Trophoblast cell (in vitro differentiated cells and primary cell): ENCODE measurements around the gene ST3GAL4.

ENCODE experiments used
- DNase-seq, 2 donors: peaks; one replicate each; pipeline ENCODE4 v3.0.0-alpha.2; 2016
- H2AFZ ChIP-seq: 2 replicates; pipeline ENCODE4 v1.6.1; 2013; ENCODE audit warnings: low read length, moderate library complexity, mild to moderate bottlenecking; ENCODE audit not compliant: insufficient read depth, poor library complexity
- H2AK5ac ChIP-seq: 2 replicates; pipeline ENCODE4 v1.6.1; 2013; ENCODE audit warnings: mild to moderate bottlenecking, low read length
- H2BK120ac ChIP-seq: 2 replicates; pipeline ENCODE4 v1.6.1; 2013; ENCODE audit warnings: low read length, mild to moderate bottlenecking, moderate library complexity; ENCODE audit not compliant: insufficient read depth, poor library complexity
- H2BK12ac ChIP-seq: 2 replicates; pipeline ENCODE4 v1.6.1; 2013; ENCODE audit warnings: mild to moderate bottlenecking, low read length, moderate library complexity
- H2BK5ac ChIP-seq: 2 replicates; pipeline ENCODE4 v1.6.1; 2013; ENCODE audit warnings: low read length, low read depth, moderate library complexity, mild to moderate bottlenecking; ENCODE audit not compliant: poor library complexity
- H3K14ac ChIP-seq: 2 replicates; pipeline ENCODE4 v1.6.1; 2013; ENCODE audit warnings: mild to moderate bottlenecking, low read length
- H3K18ac ChIP-seq: 2 replicates; pipeline ENCODE4 v1.6.1; 2013; ENCODE audit warnings: mild to moderate bottlenecking, low read length
- H3K23ac ChIP-seq: 2 replicates; pipeline ENCODE4 v1.6.1; 2013; ENCODE audit warnings: low read length
- H3K27ac ChIP-seq: 2 replicates; pipeline ENCODE4 v1.5.1; 2013; ENCODE audit warnings: low read depth, mild to moderate bottlenecking, inconsistent platforms, low read length, moderate library complexity
- H3K27me3 ChIP-seq: 2 replicates; pipeline ENCODE4 v1.6.1; 2013; ENCODE audit warnings: inconsistent platforms, mild to moderate bottlenecking, low read length, moderate library complexity; ENCODE audit not compliant: insufficient read depth
- H3K36me3 ChIP-seq, 2 experiments: 1 replicate in 1 of 2; 2 replicates in 1 of 2; pipeline ENCODE4 v1.6.1; 2013; ENCODE audit warnings: low read length in 2 of 2, mild to moderate bottlenecking in 2 of 2, moderate library complexity in 1 of 2; ENCODE audit not compliant: insufficient read depth in 2 of 2, control insufficient read depth in 1 of 2
- H3K4ac ChIP-seq: 2 replicates; pipeline ENCODE4 v1.6.1; 2013; ENCODE audit warnings: low read depth, mild to moderate bottlenecking, low read length, moderate library complexity
- H3K4me1 ChIP-seq, 2 experiments: 1 replicate in 1 of 2; 2 replicates in 1 of 2; pipeline ENCODE4 v1.6.1; 2013; ENCODE audit warnings: low read length in 2 of 2, mild to moderate bottlenecking in 2 of 2, moderate library complexity in 1 of 2; ENCODE audit not compliant: insufficient read depth in 2 of 2, control insufficient read depth in 1 of 2
- H3K4me2 ChIP-seq: 2 replicates; pipeline ENCODE4 v1.6.1; 2013; ENCODE audit warnings: inconsistent platforms, mild to moderate bottlenecking, low read length, moderate library complexity
- H3K4me3 ChIP-seq: 2 replicates; pipeline ENCODE4 v1.5.1; 2013; ENCODE audit warnings: mild to moderate bottlenecking, low read depth, low read length, inconsistent platforms
- H3K79me1 ChIP-seq: one replicate; pipeline ENCODE4 v1.6.1; 2013; ENCODE audit warnings: low read length
- H3K79me2 ChIP-seq: 2 replicates; pipeline ENCODE4 v1.6.1; 2013; ENCODE audit warnings: low read length, mild to moderate bottlenecking; ENCODE audit not compliant: control insufficient read depth, insufficient read depth, poor library complexity
- H3K9ac ChIP-seq: 2 replicates; pipeline ENCODE4 v1.6.1; 2013; ENCODE audit warnings: mild to moderate bottlenecking, low read length
- H3K9me3 ChIP-seq: 2 replicates; pipeline ENCODE4 v1.6.1; 2013; ENCODE audit warnings: low read depth, mild to moderate bottlenecking, control low read depth, inconsistent platforms, low read length; ENCODE audit not compliant: insufficient read depth
- H4K12ac ChIP-seq: 2 replicates; pipeline ENCODE4 v1.6.1; 2013; ENCODE audit warnings: low read depth, mild to moderate bottlenecking, low read length, moderate library complexity
- H4K8ac ChIP-seq: 2 replicates; pipeline ENCODE4 v1.6.1; 2013; ENCODE audit warnings: low read depth, mild to moderate bottlenecking, low read length, moderate library complexity
- H4K91ac ChIP-seq: one replicate; pipeline ENCODE4 v1.6.1; 2013; ENCODE audit warnings: low read depth, mild to moderate bottlenecking, low read length, moderate library complexity
- WGBS: extraction: QIAGEN DNeasy Blood & Tissue Kit; methylation state at CpG from one replicate; pipeline ENCODE4 v1.1.7; 2013; ENCODE audit warnings: missing lambda C conversion rate; ENCODE audit not compliant: insufficient read length, insufficient coverage; ENCODE audit errors: extremely low coverage; 5-methylcytosine and 5-hydroxymethylcytosine counted together

Gene ST3GAL4

GRCh38 chr11:126450198-126450597 lies 94.7 kb downstream of the ST3GAL4 start:
- Histone ChIP-seq H2AFZ (no peak overlapping the region), H3K4me1 (no peaks in the 10 kb centered on the region), H3K18ac (no peak overlapping the region), H3K9ac (peak overlapping the region; percentile 10), H3K4me3 (peak overlapping the region; percentile 63), H3K4ac (no peak overlapping the region), H2AK5ac (no peak overlapping the region), H2BK120ac (no peak overlapping the region), H4K8ac (no peak overlapping the region), H3K79me2 (no peaks in the 10 kb centered on the region), H2BK5ac (no peak overlapping the region), H3K36me3 (no peaks in the 10 kb centered on the region), H3K14ac (no peak overlapping the region), H4K12ac (no peak overlapping the region), H3K9me3 (peaks cover 20% of the 10 kb centered on the region), H3K79me1 (no peaks in the 10 kb centered on the region), H3K27me3 (no peaks in the 10 kb centered on the region), H3K23ac (peak overlapping the region; percentile 18), H2BK12ac (no peak overlapping the region), H4K91ac (no peak overlapping the region), H3K27ac (no peak overlapping the region), H3K4me2 (no peak overlapping the region)
- no peak for DNase-seq
- WGBS = no CpG with 5 or more reads among the region's 7 CpGs

GRCh38 chr11:126450806-126451205 lies 95.3 kb downstream of the ST3GAL4 start:
- no CpG with 5 or more reads among the region's 11 CpGs for WGBS
- H2BK120ac ChIP-seq = no peak overlapping the region
- H2BK5ac ChIP-seq = no peak overlapping the region
- H3K79me1 ChIP-seq = no peaks in the 10 kb centered on the region
- H4K12ac ChIP-seq = no peak overlapping the region
- H3K18ac ChIP-seq = no peak overlapping the region
- no peak overlapping the region for H3K9ac ChIP-seq
- no peak overlapping the region for H2AK5ac ChIP-seq
- no peak overlapping the region for H2AFZ ChIP-seq
- DNase-seq = no peak
- H3K36me3 ChIP-seq = no peaks in the 10 kb centered on the region
- H3K14ac ChIP-seq = no peak overlapping the region
- H3K4me2 ChIP-seq = no peak overlapping the region
- no peak overlapping the region for H4K8ac ChIP-seq
- no peak overlapping the region for H3K27ac ChIP-seq
- no peak overlapping the region for H4K91ac ChIP-seq
- H2BK12ac ChIP-seq = no peak overlapping the region
- H3K79me2 ChIP-seq = no peaks in the 10 kb centered on the region
- H3K4me1 ChIP-seq = no peaks in the 10 kb centered on the region
- H3K23ac ChIP-seq = no peak overlapping the region
- H3K27me3 ChIP-seq = no peaks in the 10 kb centered on the region
- peak overlapping the region; percentile 63 for H3K4me3 ChIP-seq
- no peak overlapping the region for H3K4ac ChIP-seq
- peaks cover 20% of the 10 kb centered on the region for H3K9me3 ChIP-seq

GRCh38 chr11:126451211-126451802 lies 95.8 kb downstream of the ST3GAL4 start:
- Histone ChIP-seq H3K4ac (no peak overlapping the region), H4K12ac (no peak overlapping the region), H2BK5ac (no peak overlapping the region), H3K14ac (no peak overlapping the region), H3K4me1 (no peaks in the 10 kb centered on the region), H2BK120ac (no peak overlapping the region), H3K36me3 (no peaks in the 10 kb centered on the region), H3K4me3 (peak overlapping the region; percentile 63), H3K27ac (no peak overlapping the region), H3K27me3 (no peaks in the 10 kb centered on the region), H4K8ac (no peak overlapping the region), H3K9ac (no peak overlapping the region), H2AFZ (no peak overlapping the region), H3K23ac (no peak overlapping the region), H2BK12ac (no peak overlapping the region), H2AK5ac (no peak overlapping the region), H3K9me3 (peaks cover 20% of the 10 kb centered on the region), H3K18ac (no peak overlapping the region), H3K79me2 (no peaks in the 10 kb centered on the region), H4K91ac (no peak overlapping the region), H3K4me2 (no peak overlapping the region), H3K79me1 (no peaks in the 10 kb centered on the region)
- no CpG with 5 or more reads among the region's 15 CpGs for WGBS
- no peak for DNase-seq

GRCh38 chr11:126452241-126453101 lies 97.0 kb downstream of the ST3GAL4 start:
- Histone ChIP-seq H3K14ac (no peak overlapping the region), H4K8ac (no peak overlapping the region), H3K27ac (no peak overlapping the region), H2BK5ac (no peak overlapping the region), H3K79me1 (no peaks in the 10 kb centered on the region), H3K18ac (no peak overlapping the region), H3K4me3 (no peak overlapping the region), H3K4me1 (no peaks in the 10 kb centered on the region), H3K36me3 (no peaks in the 10 kb centered on the region), H3K79me2 (no peaks in the 10 kb centered on the region), H4K12ac (no peak overlapping the region), H3K4me2 (no peak overlapping the region), H3K4ac (no peak overlapping the region), H2BK120ac (no peak overlapping the region), H3K27me3 (no peaks in the 10 kb centered on the region), H4K91ac (no peak overlapping the region), H3K23ac (no peak overlapping the region), H2AK5ac (no peak overlapping the region), H3K9me3 (peaks cover 20% of the 10 kb centered on the region), H2BK12ac (no peak overlapping the region), H3K9ac (no peak overlapping the region), H2AFZ (no peak overlapping the region)
- no CpG with 5 or more reads among the region's 24 CpGs for WGBS
- no peak for DNase-seq
